IPS DF 4.7 (cell line): ENCODE data around the gene TPST1.
"Not testable (repeated sequence)": the region's sequence is repeated elsewhere in the genome, so short reads cannot be mapped to it uniquely, and the experiment has no call there.

Experiments
- DNase-seq: peaks from one replicate; pipeline ENCODE4 v3.0.0-alpha.2; 2013; ENCODE audit warnings: low spot score; ENCODE audit errors: extremely low read depth

The TPST1 gene

GRCh38 chr7:66331883-66332282 lies 126.7 kb downstream of the TPST1 start:
- no peak for DNase-seq

- DNase-seq = no peak
Measured at GRCh38 chr7:66333443-66333842, 128.3 kb downstream of the TPST1 start.

GRCh38 chr7:66335318-66335717 lies 130.2 kb downstream of the TPST1 start:
- no peak for DNase-seq

- DNase-seq = no peak
Measured at GRCh38 chr7:66336760-66337159, 131.6 kb downstream of the TPST1 start.

GRCh38 chr7:66339141-66339540 lies 134.0 kb downstream of the TPST1 start:
- DNase-seq = no peak

GRCh38 chr7:66344166-66344565 lies 139.0 kb downstream of the TPST1 start:
- no peak for DNase-seq

- DNase-seq = no peak
Measured at GRCh38 chr7:66348531-66348930, 143.4 kb downstream of the TPST1 start.

GRCh38 chr7:66348959-66349358 lies 143.8 kb downstream of the TPST1 start:
- DNase-seq = no peak

- peak; percentile 9 for DNase-seq
Measured at GRCh38 chr7:66352071-66352470, 146.9 kb downstream of the TPST1 start.

- no peak for DNase-seq
Measured at GRCh38 chr7:66353547-66353946, 148.4 kb downstream of the TPST1 start.

GRCh38 chr7:66355756-66356155 lies 150.6 kb downstream of the TPST1 start:
- no peak for DNase-seq

- DNase-seq = no peak
Measured at GRCh38 chr7:66356277-66356721, 151.2 kb downstream of the TPST1 start.

GRCh38 chr7:66357087-66357486 lies 152.0 kb downstream of the TPST1 start:
- DNase-seq = no peak

GRCh38 chr7:66359656-66360211 lies 154.6 kb downstream of the TPST1 start:
- no peak for DNase-seq

GRCh38 chr7:66362136-66362535 lies 157.0 kb downstream of the TPST1 start:
- DNase-seq = no peak

- DNase-seq = no peak
Measured at GRCh38 chr7:66363635-66364034, 158.5 kb downstream of the TPST1 start.

- not testable (repeated sequence) for DNase-seq
Measured at GRCh38 chr7:66365031-66365430, 159.9 kb downstream of the TPST1 start.

- no peak for DNase-seq
Measured at GRCh38 chr7:66371096-66371824, 166.1 kb downstream of the TPST1 start.

GRCh38 chr7:66374141-66374840 lies 169.2 kb downstream of the TPST1 start:
- not testable (repeated sequence) for DNase-seq

GRCh38 chr7:66376264-66376945 lies 171.3 kb downstream of the TPST1 start:
- DNase-seq = no peak

- DNase-seq = no peak
Measured at GRCh38 chr7:66377045-66377444, 171.9 kb downstream of the TPST1 start.

- no peak for DNase-seq
Measured at GRCh38 chr7:66377714-66378113, 172.6 kb downstream of the TPST1 start.
